Measurements from ENCODE around the gene LATS2.

- no peak for TF ChIP-seq FOXK2 (IDR thresholded peaks at IDR 0.05)
- TF ChIP-seq ZNF384 (IDR thresholded peaks at IDR 0.05): no peak
- TF ChIP-seq HDGF (IDR thresholded peaks at IDR 0.05; ENCODE audit: borderline replicate concordance): no peak
- TF ChIP-seq CTBP1 (IDR thresholded peaks at IDR 0.05; ENCODE audit: borderline replicate concordance): no peak
- TF ChIP-seq SUZ12 (IDR thresholded peaks at IDR 0.05): no peak
- no peak for TF ChIP-seq SP1 (IDR thresholded peaks at IDR 0.05)
- no peak for TF ChIP-seq BHLHE40 (IDR thresholded peaks at IDR 0.05; ENCODE audit: borderline replicate concordance)
- no peak for TF ChIP-seq FOXA1 (IDR thresholded peaks at IDR 0.05)
- TF ChIP-seq L3MBTL2 (conservative IDR thresholded peaks at IDR 0.05): no peak
- no peak for TF ChIP-seq TARDBP (IDR thresholded peaks at IDR 0.05)
- no peak for TF ChIP-seq FOXM1 (IDR thresholded peaks at IDR 0.05; ENCODE audit: borderline replicate concordance)
- no peak for TF ChIP-seq ELF4 (IDR thresholded peaks at IDR 0.05)
Observed at GRCh38 chr13:21012841-21013681, 48.3 kb downstream of the LATS2 start.
